ENCODE data around the gene SORCS2.

DNA sequence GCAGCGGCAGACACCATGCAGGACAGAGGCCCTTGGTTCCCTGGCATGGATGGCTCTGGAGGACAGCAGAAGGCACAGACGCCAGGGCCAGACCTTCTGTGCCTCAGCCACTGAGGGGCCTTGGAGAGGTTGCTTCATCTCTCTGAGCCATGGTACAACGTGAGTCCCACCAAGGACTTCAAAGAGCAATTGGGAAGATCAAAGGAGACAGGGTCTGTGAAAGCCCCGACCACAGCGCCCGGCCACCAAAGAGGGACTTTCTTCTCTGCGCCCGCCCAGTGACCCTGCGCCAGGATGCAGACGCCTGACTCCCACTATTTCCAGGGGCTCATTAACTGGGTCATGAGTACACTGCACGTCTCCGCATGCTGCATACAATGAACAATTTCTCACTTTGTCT is 573.3 kb downstream of the SORCS2 start:
- TF ChIP-seq, protein P1, sequence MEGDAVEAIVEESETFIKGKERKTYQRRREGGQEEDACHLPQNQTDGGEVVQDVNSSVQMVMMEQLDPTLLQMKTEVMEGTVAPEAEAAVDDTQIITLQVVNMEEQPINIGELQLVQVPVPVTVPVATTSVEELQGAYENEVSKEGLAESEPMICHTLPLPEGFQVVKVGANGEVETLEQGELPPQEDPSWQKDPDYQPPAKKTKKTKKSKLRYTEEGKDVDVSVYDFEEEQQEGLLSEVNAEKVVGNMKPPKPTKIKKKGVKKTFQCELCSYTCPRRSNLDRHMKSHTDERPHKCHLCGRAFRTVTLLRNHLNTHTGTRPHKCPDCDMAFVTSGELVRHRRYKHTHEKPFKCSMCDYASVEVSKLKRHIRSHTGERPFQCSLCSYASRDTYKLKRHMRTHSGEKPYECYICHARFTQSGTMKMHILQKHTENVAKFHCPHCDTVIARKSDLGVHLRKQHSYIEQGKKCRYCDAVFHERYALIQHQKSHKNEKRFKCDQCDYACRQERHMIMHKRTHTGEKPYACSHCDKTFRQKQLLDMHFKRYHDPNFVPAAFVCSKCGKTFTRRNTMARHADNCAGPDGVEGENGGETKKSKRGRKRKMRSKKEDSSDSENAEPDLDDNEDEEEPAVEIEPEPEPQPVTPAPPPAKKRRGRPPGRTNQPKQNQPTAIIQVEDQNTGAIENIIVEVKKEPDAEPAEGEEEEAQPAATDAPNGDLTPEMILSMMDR (IDR thresholded peaks at IDR 0.05): no peak
- no peak for TF ChIP-seq POLR2AphosphoS5 (IDR thresholded peaks at IDR 0.05)
- TF ChIP-seq POLR2A (IDR thresholded peaks at IDR 0.05): no peak
- TF ChIP-seq EP300 (IDR thresholded peaks at IDR 0.05; ENCODE audit: low read depth): no peak
